GM19043 (cell line): ENCODE results near the gene PLA2G15.

Experiments
- ATAC-seq: cut with Tn5 transposase; IDR thresholded peaks from one replicate; pipeline ENCODE4 v1.9.1; 2021; ENCODE audit warnings: low read depth; ENCODE audit not compliant: unreplicated experiment

Gene PLA2G15

DNA sequence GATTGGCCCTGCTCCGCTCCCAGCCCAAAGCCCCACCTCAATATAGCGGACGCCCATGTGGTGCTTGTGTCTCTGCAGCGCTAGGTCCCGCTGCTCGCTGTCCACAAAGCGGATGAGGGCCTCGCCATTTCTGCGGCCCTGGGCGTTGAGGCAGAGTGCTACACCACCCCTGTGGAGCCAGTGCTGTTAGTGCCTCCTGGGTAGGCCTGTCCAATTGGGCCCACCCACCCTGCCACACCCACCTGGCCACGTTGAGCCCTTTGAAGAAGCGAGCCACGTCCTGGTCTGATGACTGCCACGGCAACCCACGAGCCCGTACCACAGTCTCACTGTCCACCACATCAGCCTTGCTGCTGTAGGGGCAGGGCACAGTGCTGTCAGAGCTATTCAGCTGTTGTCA lies 12.8 kb upstream of the PLA2G15 start:
- no peak for ATAC-seq

DNA sequence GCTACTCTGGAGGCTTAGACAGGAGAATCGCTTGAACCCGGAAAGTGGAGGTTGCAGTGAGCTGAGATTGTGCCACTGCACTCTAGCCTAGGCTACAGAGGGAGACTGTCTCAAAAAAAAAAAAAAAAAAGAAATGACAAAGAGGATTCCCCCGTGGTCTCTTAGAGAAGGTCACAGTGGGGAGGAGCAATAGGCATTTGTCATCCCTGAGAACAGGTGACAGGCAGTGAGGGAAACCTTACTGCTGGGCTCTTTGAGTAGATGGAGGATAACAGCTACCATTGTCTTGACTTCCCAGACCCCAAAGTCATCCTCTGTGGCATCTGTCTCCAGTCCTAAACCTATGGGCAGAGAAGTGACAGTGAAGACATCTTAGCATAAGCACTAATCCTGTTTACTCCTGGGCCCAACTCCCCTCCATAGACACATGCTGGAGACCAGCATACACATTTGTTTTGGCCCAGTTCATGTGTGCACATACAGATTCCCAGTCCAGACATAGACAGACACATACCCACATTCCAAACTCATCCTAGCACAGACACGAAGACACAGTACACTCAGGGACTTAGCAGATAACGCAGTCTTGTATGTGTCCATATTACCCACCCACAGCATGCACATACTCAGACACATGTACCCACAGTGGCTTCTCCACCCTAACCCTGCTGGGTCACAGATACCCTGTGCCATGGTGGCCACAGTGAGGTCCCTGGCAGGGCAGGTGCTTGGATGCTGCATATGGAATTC lies 11.9 kb upstream of the PLA2G15 start:
- no peak for ATAC-seq

DNA sequence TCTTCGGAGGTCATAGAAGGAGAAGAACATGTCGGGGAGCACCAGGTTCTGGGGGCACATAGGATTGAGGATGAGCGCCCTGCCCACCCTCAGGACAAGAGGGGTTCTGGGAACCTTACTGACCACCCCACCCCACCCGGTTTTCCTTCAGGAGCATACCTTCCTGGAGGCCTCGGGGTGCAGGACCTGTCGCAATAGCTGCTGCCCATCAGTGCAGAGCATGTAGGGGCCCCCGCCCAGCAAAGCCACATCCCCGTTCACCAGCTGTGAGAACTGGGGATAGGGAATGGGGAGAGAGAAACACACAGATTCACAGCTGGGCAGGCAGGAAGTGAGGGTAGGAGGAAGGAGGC lies 11.4 kb upstream of the PLA2G15 start:
- ATAC-seq, result no peak

DNA sequence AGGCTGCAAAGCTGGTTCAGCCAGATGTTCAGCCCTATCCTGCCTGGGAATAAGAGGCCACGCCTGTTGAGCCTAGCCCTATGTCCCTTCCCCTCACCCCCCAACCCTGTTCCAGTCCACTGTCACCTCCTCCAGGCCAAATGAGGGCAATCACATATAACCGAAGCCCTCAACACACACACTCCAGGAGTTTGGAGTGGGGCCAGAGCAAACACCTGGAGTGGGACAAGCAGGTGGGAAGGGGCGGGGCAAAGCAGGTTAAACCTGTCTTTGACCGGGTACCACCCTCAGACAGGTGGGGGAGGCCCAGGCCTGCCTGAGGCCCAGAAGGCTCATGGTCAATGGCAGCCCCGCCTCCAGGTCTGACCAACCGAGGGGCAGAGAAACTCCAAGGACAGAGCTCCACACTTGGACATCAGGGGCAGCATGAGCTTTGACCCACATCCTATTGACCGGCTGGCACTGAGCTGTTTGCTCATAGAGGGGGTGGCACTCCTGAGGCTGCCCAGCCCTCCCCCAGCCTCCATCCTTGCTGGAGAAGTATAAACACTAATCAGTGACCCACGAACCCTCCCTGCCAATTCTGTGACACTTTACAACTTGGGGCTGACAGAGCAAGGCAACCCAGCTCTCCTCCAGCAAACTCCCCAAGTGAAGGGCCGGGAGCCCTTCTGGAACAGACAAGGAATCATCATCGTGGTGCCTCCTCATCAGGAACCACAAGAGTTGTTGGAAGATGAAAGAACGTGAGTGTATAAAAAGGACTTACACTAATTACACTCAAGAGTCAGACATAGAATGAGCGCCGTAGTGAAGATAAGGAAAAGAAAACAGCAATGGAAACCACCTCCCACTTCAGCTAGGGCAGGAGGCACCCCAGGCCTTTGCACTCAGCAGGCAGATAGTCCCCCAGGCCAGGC lies 10.7 kb upstream of the PLA2G15 start:
- ATAC-seq, result no peak

DNA sequence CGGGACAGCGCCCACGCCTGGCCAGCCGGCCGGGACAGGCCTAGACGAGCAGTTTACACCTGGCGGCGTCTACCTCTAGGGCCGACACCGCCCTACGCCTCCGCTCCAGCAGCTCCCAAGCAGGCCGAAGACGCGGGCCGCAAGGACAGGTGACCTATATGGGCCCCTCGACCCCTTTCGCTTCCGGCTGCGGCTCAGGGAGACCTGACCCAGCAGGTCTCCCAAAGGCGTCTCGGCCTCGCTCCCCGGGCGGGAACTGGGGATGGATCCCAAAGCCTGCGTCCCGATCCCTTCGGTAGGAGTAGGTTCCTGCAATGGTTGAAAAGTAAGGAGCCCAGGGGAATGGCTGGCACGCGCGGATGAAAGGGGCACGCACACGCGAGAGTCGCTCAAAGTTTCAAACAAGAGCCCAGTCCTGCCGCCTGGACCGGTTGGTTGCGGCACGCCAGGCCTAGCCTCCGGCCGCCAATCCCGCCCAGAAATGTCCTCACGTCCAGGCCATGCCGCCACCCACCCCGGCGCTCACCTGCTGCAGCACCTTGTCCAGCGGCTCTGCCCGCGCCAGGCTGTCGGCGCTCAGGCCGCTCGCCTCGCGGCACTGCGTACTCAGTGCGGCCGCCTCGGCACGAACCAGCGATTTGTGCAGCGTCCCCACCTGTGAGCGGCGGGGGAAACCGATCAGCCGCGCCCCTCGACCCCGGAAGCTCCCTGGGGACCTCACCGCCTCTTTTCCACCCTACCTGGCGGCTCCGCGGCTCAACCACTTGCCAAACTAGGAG lies 9.9 kb upstream of the PLA2G15 start:
- no peak for ATAC-seq

DNA sequence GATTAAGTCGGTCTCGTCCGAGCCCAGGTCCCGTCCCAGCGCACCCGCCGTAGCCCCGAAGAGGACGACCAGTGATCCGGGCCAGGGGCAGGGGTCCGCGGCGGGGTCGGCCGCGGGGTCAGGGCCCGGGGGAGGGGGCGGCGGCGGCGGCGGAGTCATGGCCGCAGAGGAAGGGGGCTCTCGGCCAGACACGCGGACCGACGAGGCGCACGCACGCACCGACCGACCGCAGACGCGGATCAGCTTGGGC lies 9.4 kb upstream of the PLA2G15 start, which contains the start of gene ESRP2:
Gene ESRP2, minus strand, starts transcription at position 241 of the 250 bp plus-strand sequence. Its CDS starts 82 bp downstream, at position 159.
- ATAC-seq, result no peak

DNA sequence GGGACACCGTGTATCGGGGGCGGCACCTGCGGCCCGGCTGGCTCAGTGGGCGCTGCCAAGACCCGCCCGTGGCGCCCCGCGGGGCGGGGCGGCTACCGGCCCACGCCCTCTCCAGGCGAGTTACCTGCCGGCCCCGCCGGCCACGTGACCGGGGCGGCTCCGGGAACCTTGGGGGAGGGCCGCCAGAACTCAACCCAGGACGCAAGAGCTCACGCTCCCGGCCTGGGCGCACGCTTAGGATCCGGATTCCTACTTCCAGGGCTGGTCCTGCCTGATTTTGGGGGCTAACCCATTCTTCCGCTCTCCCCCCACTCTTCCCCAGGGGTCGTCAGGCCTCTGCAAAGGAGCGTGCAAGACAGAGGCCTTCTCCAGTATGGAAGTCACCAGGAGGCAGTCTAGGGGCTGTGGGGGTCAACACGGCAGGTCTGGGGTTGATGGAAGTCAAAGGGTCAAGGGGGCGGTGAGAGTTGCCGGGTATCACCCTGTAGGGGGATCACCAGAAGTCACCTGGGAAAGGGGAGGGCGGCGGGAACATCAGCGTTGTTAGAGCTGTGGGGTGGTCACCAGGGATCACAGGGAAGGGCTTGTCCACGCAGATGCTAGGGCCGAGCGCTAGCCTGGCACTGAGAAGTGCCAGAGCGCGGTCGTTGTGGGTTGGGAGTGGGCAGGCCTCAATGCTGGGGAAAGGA lies 8.9 kb upstream of the PLA2G15 start:
- ATAC-seq, result no peak

DNA sequence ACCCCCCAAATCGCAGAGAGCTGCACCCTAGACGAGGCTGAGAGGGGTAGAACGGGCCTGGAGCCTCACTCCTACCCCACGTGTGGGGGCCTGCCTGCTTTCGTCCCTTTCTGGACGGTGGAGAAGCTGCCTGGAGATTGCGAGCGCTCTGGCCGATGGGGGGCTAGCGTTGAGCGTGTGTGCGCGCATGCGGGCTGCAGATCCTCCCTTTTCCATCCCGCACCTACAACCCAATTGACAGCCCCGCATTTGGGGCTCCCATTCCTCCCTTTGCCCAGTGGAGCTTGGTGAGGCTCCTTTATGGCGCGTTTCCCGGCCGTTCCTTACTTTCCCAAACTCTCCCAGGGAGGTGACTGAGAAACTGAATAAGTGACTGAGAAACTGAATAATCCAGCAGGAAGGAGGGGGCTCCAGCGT lies 8.3 kb upstream of the PLA2G15 start:
- no peak for ATAC-seq

DNA sequence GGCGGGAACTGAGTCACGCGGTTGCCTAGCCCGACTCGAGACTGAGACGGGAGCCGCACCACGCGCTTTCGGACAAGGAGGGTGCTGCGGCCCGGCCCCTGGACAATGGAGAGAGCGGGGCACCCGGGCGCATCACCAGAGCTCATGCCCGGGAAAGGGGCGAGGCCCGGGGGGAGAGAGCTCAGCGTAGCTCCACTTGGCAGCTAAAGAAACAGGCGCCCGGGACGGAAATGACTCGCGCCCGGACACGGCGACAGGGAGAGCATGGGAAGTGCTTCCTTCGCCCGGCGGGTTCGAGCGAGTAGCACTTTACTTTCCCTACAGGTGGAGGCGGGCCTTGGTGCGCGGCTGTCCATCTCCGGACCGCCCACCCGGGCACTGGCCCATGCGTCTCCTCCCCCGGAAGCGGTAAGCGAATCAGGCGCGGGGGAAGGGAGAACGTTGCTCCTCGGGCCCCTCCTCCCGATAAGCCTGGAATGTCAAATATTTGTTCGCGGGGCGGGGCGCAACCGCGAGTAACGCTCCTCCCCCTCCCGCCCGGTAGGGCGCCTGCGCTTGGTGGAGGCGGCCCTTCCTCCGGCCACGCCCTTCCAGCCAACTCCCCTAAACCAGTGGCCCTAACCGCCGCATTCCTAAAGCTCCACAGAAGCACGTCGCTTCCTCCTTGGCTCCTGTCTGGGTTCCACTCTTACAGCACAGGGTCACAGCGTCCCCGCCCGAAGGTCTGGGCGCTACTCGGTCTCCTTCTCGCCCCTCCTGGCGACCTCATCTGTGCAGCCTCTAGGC lies 7.7 kb upstream of the PLA2G15 start:
- ATAC-seq, result peak; percentile 79

DNA sequence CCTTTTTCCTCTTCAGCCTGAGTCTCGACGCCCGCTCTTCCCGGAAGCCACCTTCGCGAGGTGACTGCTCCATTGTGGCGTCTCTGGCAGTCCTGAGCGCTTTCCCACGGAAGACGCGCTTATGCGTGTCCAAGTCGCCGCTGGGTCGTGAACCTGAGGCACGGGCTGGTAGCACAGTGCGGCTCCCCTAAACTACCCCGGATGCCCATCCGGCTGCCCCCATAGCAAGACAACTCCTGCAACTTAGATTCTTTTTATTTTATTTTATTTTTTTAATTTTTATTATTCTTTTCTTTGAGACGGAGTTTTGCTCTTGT lies 7.2 kb upstream of the PLA2G15 start:
- no peak for ATAC-seq

DNA sequence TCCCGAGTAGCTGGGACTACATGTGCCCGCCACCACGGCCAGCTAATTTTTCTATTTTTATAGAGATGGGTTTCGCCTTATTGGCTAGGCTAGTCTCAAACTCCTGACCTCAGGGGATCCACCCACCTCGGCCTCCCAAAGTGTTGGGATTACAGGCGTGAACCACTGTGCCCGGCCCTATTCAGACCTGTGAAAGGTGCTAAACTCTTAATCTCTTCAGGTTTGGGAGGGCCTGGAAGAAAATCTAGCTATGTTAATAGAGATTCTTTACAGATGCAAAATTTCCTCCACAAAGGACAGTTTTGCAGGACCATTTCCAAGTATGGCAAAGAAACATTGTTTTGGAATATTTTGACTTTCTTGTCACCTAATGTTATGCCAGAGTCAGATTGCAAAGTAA lies 3.1 kb upstream of the PLA2G15 start:
- ATAC-seq, result no peak

DNA sequence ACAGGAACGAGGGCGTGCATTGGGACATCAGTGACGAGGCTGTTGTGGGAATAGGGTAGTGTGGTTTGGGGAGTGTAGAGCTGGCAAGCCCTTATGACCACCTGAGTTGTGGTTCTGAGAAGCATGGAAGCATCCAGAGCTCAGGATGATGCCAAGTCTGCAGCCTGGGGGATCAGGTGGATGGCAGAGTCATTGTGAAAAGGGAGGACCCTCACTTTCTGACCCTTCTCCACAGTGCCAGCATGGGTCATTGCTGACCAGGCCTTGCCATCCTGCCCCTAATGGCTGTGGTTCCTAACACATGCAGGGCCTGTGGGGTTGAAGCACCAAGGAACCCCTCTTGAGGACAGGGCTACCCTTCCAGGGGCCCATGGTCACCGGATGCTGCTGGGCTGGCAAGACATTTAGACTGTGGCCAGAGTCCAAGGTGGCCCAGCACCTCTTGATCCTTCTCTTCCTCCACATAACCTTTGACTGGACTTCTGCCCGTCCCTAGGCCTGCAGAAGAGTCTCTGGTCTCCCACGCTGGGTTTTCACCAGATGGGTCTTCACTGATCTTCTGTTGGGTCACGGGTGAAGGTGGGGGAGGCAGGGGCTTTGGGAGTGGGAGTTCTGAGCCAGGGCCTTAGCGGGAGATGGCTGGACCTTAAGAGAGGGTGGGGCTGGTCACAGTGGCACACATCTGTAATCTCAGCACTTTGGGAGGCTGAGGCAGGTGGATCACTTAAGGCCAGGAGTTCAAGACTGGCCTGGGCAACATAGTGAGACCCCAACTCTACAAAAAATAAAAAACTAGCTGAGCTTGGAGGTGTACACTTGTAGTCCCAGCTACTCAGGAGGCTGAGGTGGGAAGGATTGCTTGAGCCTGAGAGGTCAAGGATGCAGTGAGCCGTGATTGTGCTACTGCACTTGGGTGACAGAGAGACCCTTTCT lies 2.0 kb upstream of the PLA2G15 start:
- ATAC-seq, result no peak

DNA sequence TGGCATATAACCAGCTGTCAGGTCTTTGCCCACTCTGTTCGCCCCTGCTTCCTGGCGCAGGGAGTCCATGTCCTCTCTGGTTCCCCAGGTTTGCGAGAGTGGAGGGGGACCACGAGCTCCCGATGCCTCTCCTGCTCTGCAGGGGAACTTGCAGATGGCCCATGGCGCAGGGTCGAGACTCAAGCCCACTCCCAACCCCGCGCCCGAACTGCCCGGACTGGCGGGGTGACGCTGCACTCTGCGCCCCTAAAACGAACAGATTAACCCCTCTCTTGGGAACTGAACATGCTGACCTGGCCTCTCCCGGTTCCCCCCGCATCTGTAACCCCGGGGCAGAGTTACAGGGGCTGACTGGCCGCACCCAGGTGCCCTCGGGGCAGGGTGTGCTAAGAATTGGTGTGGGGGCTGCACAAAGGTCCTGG lies 681 bp upstream of the PLA2G15 start:
- no peak for ATAC-seq

DNA sequence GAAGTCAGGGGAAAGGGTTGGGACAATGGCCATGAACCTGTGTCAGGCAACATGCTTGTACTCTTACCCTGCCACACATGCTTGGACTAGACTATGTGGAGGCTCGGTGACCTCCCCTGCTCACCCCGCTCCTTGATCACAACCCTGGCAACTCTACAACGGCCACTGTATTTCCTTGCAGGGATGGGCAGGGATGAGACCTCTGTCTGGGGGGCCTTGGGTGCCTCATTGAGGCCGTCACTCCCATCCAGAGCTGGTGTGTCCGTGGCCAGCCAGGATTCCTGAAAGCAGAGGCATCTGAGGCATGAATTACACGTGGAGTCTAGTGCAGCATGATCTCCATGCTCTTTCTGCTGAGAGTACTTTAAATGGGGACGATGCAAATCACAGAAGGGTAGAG lies 948 bp downstream of the PLA2G15 start:
- ATAC-seq, result no peak

DNA sequence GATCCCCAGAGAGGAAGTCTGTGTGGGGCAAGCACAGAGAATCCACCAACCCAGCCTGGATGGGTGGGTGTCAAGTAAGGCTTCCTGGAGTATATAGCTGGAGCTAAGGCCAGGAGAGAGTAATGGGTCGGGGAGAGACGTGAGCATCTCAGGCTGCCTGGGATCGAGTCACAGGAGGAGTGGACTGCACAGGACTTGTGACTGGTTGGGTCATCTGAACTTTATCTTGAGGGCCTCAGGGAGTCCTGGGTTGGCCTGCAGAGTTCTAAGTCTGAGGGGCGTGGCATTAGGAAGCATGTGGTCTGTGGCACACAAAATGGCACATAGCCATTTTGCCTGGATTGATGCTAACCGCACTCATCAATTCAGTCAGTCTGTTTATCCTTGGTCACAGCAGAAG lies 1.5 kb downstream of the PLA2G15 start:
- ATAC-seq, result no peak

DNA sequence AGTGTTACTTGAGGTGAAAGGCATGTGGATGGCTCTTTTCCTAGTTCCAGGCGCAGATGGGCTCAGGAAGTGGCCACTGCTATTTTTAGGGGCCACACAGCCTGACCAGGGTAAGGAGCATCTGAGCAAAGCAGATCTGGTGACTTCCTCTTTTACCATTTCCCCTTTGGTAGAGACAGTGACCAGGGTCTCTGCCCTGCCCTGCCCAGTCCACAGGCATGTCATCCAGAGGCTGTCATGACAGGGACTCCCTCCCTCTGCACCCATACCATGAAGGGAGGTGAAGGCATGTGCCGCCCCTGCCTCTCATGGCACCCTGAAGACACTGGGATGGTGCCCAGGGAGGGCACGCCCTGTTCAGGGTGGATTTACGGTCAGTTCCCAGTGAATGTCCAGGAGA lies 2.2 kb downstream of the PLA2G15 start:
- ATAC-seq, result no peak

DNA sequence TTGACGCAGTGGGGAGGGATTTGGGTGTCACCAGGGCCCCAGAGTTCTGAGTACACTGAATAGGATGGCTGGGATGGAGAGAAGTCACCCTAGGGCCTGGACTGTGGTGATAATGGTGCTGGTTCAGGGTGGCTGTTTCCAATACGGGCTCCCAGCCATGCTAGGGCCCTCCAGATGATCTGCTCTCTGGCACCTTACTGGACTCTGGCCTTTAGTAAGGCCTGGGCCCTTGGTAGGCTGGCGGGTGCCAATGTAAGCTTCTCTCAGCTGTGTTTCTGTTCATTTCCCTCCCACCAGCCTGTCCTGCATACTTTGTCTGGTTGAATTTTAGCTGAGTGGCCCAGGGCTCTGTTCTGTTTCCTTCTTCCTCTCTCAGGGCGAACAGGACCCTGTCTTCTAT lies 2.8 kb downstream of the PLA2G15 start:
- ATAC-seq, result no peak

DNA sequence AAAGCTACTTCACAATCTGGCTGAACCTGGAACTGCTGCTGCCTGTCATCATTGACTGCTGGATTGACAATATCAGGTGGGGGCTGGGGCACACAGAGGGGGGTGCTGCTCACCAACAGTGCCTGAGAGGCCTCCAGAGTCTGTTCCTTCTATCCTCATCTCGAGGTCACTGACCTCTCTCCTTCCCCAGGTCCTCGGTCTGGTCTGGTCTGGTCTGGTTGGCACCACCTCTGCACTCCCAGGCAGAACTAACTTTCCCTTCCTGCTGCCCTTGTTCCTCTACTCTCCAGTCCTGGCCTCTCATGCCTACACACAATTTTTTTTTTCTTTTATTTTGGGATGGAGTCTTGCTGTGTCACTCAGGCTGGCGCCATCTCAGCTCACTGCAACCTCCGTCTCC lies 4.2 kb downstream of the PLA2G15 start:
- ATAC-seq, result no peak

DNA sequence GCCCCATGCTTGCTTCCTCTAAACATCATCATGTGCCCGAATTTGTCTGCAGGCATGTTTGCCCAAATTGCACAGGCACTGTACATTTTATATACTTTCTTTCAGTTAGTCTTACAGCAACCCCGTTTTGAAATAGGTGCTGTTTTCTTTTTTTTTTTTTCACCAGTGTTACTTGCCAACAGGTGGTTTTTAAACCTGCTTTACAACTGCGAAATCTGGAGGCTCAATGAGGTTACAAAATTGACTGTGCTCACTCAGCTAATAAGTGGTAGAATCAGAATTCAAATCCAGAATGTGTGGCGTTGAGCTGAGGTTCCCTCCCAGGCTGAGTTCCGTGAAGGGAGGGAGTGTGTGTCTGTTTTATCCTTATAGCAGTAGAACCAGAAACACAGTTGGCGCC lies 5.8 kb downstream of the PLA2G15 start:
- ATAC-seq, result no peak
